A549 (cell line): ENCODE results near the gene ALG8. TPM values are rescaled to one million over a fixed set of nuclear protein-coding genes. Genes with fewer than 3 reads are reported as not detected.
"Not testable (repeated sequence)": the region's sequence is repeated elsewhere in the genome, so short reads cannot be mapped to it uniquely, and the experiment has no call there.

Source experiments
- ATAC-seq, 2 experiments: fragments of 200-7000 bp in 1 of 2; fragments of >200 bp in 1 of 2; cut with Nextera tagmentation in 1 of 2; cut with Tn5 transposase in 1 of 2; 3 replicates each; pipeline versions ENCODE4 v1.8.0 to v1.9.1; 2018 to 2020; ENCODE audit warnings: mild to moderate bottlenecking in 1 of 2, moderate library complexity in 1 of 2
- CTCF ChIA-PET: fragments of 300-600 bp; sonication (Branson Sonifier 250); formaldehyde crosslinking; extraction: SDS; loops from one replicate; lab custom pipeline; 2021; ENCODE audit warnings: antibody characterized with exemption, inconsistent platforms; lab: Yijun Ruan, JAX
- POLR2A ChIA-PET: fragments of 350-600 bp; formaldehyde crosslinking; extraction: SDS; loops from one replicate; lab custom pipeline; 2021; ENCODE audit warnings: antibody characterized with exemption, inconsistent platforms; lab: Yijun Ruan, JAX
- DNase-seq, 2 experiments: peaks; one replicate each; pipeline versions ENCODE4 v3.0.0 to v3.0.0-alpha.2; 2011 to 2016; ENCODE audit warnings: low read depth in 1 of 2, low spot score in 1 of 2
- FAIRE-seq: peaks from 2 replicates; lab custom pipeline; 2011; peaks lifted over from hg19 to GRCh38; lab: Jason Lieb, UNC
- H3K27ac ChIP-seq, 2 experiments: fragments of >200 bp; sonication (Bioruptor Twin); formaldehyde crosslinking; 3 replicates each; pipeline ENCODE4 v1.5.1; 2016 to 2017
- H3K4me1 ChIP-seq: fragments of >200 bp; sonication (Bioruptor Twin); formaldehyde crosslinking; 3 replicates; pipeline ENCODE4 v1.6.1; 2016
- H3K4me2 ChIP-seq: fragments of >200 bp; sonication (Bioruptor Twin); formaldehyde crosslinking; 3 replicates; pipeline ENCODE4 v1.6.1; 2016
- H3K4me3 ChIP-seq: fragments of >200 bp; sonication (Bioruptor Twin); formaldehyde crosslinking; 3 replicates; pipeline ENCODE4 v1.5.1; 2016
- H3K9me3 ChIP-seq: fragments of >200 bp; sonication (Bioruptor Twin); formaldehyde crosslinking; 3 replicates; pipeline ENCODE4 v1.6.1; 2016
- CBX8 ChIP-seq: fragments of 200-600 bp; sonication (generic); IDR thresholded peaks from 2 replicates; pipeline ENCODE4 v1.6.1; 2016
- CEBPB ChIP-seq, 2 experiments: fragments of >200 bp in 1 of 2; sonication (Bioruptor Twin) in 1 of 2; formaldehyde crosslinking in 1 of 2; IDR thresholded peaks; 2 replicates each; pipeline ENCODE4 v1.6.1; 2012 to 2016
- EHF ChIP-seq: fragments of 250-450 bp; sonication (Bioruptor Pico); IDR thresholded peaks from 2 replicates; pipeline ENCODE4 v1.5.0; 2020; ENCODE audit warnings: mild to moderate bottlenecking
- JUN ChIP-seq, 2 experiments: fragments of >200 bp; sonication (Bioruptor Twin); formaldehyde crosslinking; IDR thresholded peaks; 2 replicates in 1 of 2; 3 replicates in 1 of 2; pipeline ENCODE4 v1.6.1; 2016 to 2017
- JUNB ChIP-seq: fragments of >200 bp; sonication (Bioruptor Twin); formaldehyde crosslinking; IDR thresholded peaks from 2 replicates; pipeline ENCODE4 v1.6.1; 2016
- NFE2L2 ChIP-seq: fragments of 150-350 bp; conservative IDR thresholded peaks from 2 replicates; pipeline ENCODE4 v1.6.1; 2014; ENCODE audit warnings: low read length
- NPAS2 ChIP-seq: fragments of 250-450 bp; sonication (Bioruptor Pico); IDR thresholded peaks from 2 replicates; pipeline ENCODE4 v1.8.0; 2022; ENCODE audit warnings: mild to moderate bottlenecking, moderate library complexity, borderline replicate concordance
- PHF8 ChIP-seq: fragments of 200-600 bp; sonication (generic); IDR thresholded peaks from 2 replicates; pipeline ENCODE4 v1.6.1; 2016; ENCODE audit warnings: low read depth, mild to moderate bottlenecking, antibody characterized with exemption, moderate library complexity, borderline replicate concordance
- POLR2AphosphoS2 ChIP-seq: conservative IDR thresholded peaks from 2 replicates; pipeline ENCODE4 v1.6.1; 2012; ENCODE audit warnings: low read length, improper control_type of control experiment, inconsistent platforms
- RAD21 ChIP-seq, 2 experiments: fragments of >200 bp in 1 of 2; sonication (Bioruptor Twin) in 1 of 2; formaldehyde crosslinking in 1 of 2; IDR thresholded peaks in 1 of 2; conservative IDR thresholded peaks in 1 of 2; 2 replicates in 1 of 2; 3 replicates in 1 of 2; pipeline ENCODE4 v1.6.1; 2012 to 2018; ENCODE audit warnings: inconsistent platforms in 1 of 2
- RFX5 ChIP-seq: fragments of 450-650 bp; IDR thresholded peaks from 2 replicates; pipeline ENCODE4 v1.7.1; 2014; ENCODE audit warnings: antibody characterized with exemption, mild to moderate bottlenecking, moderate library complexity
- RNF2 ChIP-seq: fragments of 200-600 bp; sonication (generic); IDR thresholded peaks from 2 replicates; pipeline ENCODE4 v1.6.1; 2016; ENCODE audit warnings: low read depth, mild to moderate bottlenecking, antibody characterized with exemption, moderate library complexity, borderline replicate concordance
- TP53 ChIP-seq: fragments of 250-450 bp; sonication (Bioruptor Pico); IDR thresholded peaks from 2 replicates; pipeline ENCODE4 v1.5.0; 2021; ENCODE audit warnings: mild to moderate bottlenecking, moderate library complexity
- ZFP36 ChIP-seq: fragments of 450-650 bp; IDR thresholded peaks from 2 replicates; pipeline ENCODE4 v1.6.1; 2014; ENCODE audit warnings: borderline replicate concordance; ENCODE audit not compliant: partially characterized antibody
- ZSCAN20 ChIP-seq: fragments of 250-450 bp; sonication (Bioruptor Pico); IDR thresholded peaks from 2 replicates; pipeline ENCODE4 v1.8.0; 2022; ENCODE audit warnings: mild to moderate bottlenecking, moderate library complexity
- WGBS: methylation state at CpG from one replicate; pipeline ENCODE4 v1.1.6; 2017; ENCODE audit errors: missing lambda C conversion rate; 5-methylcytosine and 5-hydroxymethylcytosine counted together
- polyA plus RNA-seq, 4 experiments: library from polyadenylated mRNA; depleted of rRNA in 3 of 4; stranded (reverse); fragments of >200 nt; fragmentation: RNase III in 1 of 4; extraction: RNeasy Plus Mini Kit Qiagen cat#74134 plus additional on column Dnase treatment in 1 of 4; gene quantifications; 2 replicates in 3 of 4; 3 replicates in 1 of 4; pipeline ENCODE4 v1.2.3, GENCODE V29; 2011 to 2017
- TF ChIP-seq, protein P1 (sequence below): IDR thresholded peaks from 2 replicates; pipeline ENCODE4 v1.6.1; 2012; ENCODE audit warnings: low read depth, borderline replicate concordance
- TF ChIP-seq, protein P2 (sequence below): fragments of >200 bp; sonication (Bioruptor Twin); formaldehyde crosslinking; IDR thresholded peaks from 2 replicates; pipeline ENCODE4 v1.6.1; 2016
- TF ChIP-seq, protein P3 (sequence below): fragments of 250-450 bp; sonication (Bioruptor Pico); IDR thresholded peaks from 2 replicates; pipeline ENCODE4 v1.5.0; 2020; ENCODE audit warnings: low read depth, mild to moderate bottlenecking, moderate library complexity
- TF ChIP-seq, protein P4 (sequence below): fragments of 200-600 bp; sonication (generic); IDR thresholded peaks from 2 replicates; pipeline ENCODE4 v1.6.1; 2016; ENCODE audit warnings: antibody characterized with exemption, mild to moderate bottlenecking, moderate library complexity
- TF ChIP-seq, protein P5 (sequence below): fragments of 450-650 bp; IDR thresholded peaks from 2 replicates; pipeline ENCODE4 v1.6.1; 2014; ENCODE audit warnings: antibody characterized with exemption

Gene ALG8
- polyA plus RNA-seq, 2 of the 4 experiments (the other 2 are of a cell fraction): 59.0 to 159 TPM

DNA sequence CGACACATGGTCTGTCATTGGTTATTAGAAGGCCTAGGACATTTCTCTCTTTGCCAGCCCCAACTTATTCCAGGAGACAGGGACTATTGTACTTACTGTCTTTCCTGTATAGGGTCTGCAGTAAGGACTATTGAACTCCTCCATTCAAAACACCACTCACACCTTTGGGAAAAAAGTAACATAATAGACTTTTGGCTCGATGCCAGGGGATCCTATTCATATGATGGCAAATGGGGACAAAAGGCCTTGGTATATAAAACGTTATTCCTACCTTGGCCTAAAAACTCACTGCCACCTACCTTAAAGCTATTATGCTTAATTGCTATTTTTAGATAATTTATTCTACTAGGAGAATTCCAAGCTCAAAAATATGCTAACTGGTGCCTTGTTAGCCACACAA is 53.5 kb downstream of the ALG8 start:
- no peak for FAIRE-seq
- no peak overlapping the region for H3K4me3 ChIP-seq
- CTCF ChIA-PET: no interaction called here
- 47% methylated on average over 3 of the region's 3 CpGs for WGBS
- no peak overlapping the region for H3K27ac ChIP-seq
- no peaks in the 10 kb centered on the region for H3K4me1 ChIP-seq
- ATAC-seq: no peak
- no peak for TF ChIP-seq RAD21 (conservative IDR thresholded peaks at IDR 0.05 in 1 of 2, IDR thresholded peaks at IDR 0.05 in 1 of 2)
- no peak for TF ChIP-seq RFX5
- TF ChIP-seq CEBPB (IDR thresholded peaks at IDR 0.05): no peak
- TF ChIP-seq, protein P1, sequence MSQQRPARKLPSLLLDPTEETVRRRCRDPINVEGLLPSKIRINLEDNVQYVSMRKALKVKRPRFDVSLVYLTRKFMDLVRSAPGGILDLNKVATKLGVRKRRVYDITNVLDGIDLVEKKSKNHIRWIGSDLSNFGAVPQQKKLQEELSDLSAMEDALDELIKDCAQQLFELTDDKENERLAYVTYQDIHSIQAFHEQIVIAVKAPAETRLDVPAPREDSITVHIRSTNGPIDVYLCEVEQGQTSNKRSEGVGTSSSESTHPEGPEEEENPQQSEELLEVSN: no peak
- TF ChIP-seq CBX8: no peak
- no peak for TF ChIP-seq ZSCAN20 (CRISPR knock-in tag)
- TF ChIP-seq, protein P2, sequence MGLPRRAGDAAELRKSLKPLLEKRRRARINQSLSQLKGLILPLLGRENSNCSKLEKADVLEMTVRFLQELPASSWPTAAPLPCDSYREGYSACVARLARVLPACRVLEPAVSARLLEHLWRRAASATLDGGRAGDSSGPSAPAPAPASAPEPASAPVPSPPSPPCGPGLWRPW: no peak
- no peak for TF ChIP-seq POLR2AphosphoS2
- TF ChIP-seq, protein P3, sequence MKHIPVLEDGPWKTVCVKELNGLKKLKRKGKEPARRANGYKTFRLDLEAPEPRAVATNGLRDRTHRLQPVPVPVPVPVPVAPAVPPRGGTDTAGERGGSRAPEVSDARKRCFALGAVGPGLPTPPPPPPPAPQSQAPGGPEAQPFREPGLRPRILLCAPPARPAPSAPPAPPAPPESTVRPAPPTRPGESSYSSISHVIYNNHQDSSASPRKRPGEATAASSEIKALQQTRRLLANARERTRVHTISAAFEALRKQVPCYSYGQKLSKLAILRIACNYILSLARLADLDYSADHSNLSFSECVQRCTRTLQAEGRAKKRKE: no peak
- TF ChIP-seq JUNB: no peak
- POLR2A ChIA-PET: no interaction called here
- no peak overlapping the region for H3K4me2 ChIP-seq
- H3K9me3 ChIP-seq: no peaks in the 10 kb centered on the region
- no peak for DNase-seq

DNA sequence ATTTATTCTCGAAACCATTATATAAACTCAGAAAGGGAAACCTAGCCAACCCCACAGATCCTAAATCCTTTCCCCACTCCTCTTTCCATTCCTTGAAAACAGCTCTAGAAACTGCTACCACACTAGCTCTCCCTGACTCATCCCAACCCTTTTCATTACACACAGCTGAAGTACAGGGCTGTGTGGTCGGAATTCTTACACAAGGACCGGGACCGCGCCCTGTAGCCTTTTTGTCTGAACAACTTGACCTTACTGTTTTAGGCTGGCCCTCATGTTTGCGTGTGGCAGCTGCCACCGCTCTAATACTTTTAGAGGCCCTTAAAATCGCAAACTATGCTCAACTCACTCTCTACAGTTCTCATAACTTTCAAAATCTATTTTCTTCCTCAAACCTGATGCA is 54.9 kb downstream of the ALG8 start:
- 73% methylated on average over 8 of the region's 8 CpGs for WGBS
- CTCF ChIA-PET, ATAC-seq, DNase-seq, H3K9me3 ChIP-seq, H3K4me1 ChIP-seq, H3K27ac ChIP-seq, POLR2A ChIA-PET, H3K4me3 ChIP-seq, H3K4me2 ChIP-seq, FAIRE-seq: not testable (repeated sequence)

DNA sequence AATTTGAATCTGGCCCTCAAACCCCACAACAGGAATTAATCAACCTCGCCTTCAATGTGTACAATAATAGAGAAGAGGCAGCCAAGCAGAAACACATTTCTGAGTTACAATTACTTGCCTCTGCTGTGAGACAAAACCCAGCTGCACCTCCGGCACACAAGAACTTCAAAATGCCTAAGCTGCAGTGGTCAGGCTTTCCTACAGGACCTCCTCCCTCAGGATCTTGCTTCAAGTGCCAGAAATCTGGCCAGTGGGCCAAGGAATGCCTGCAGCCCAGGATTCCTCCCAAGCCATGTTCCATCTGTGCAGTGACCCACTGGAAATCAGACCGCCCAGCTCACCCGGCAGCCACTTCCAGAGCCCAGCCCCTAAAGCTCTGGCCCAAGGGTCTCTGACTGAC is 56.4 kb downstream of the ALG8 start:
- Histone ChIP-seq H3K27ac (no peak overlapping the region), H3K4me2 (no peak overlapping the region), H3K9me3 (no peaks in the 10 kb centered on the region), H3K4me3 (no peak overlapping the region), H3K4me1 (peaks cover 7% of the 10 kb centered on the region; the same call in 2 of the 3 replicates)
- POLR2A ChIA-PET: no interaction called here
- FAIRE-seq (no peak), ATAC-seq (no peak), DNase-seq (no peak)
- WGBS: 77% methylated on average over 4 of the region's 4 CpGs
- TF ChIP-seq, protein P3: no peak
- TF ChIP-seq NPAS2 (CRISPR knock-in tag) (no peak), NFE2L2 (no peak), ZFP36 (no peak), PHF8 (no peak), RNF2 (no peak), CEBPB (IDR thresholded peaks at IDR 0.05) (no peak), EHF (CRISPR knock-in tag) (no peak), JUN (IDR thresholded peaks at IDR 0.05) (no peak), ZSCAN20 (CRISPR knock-in tag) (no peak), TP53 (CRISPR knock-in tag) (no peak)
- TF ChIP-seq, protein P4, sequence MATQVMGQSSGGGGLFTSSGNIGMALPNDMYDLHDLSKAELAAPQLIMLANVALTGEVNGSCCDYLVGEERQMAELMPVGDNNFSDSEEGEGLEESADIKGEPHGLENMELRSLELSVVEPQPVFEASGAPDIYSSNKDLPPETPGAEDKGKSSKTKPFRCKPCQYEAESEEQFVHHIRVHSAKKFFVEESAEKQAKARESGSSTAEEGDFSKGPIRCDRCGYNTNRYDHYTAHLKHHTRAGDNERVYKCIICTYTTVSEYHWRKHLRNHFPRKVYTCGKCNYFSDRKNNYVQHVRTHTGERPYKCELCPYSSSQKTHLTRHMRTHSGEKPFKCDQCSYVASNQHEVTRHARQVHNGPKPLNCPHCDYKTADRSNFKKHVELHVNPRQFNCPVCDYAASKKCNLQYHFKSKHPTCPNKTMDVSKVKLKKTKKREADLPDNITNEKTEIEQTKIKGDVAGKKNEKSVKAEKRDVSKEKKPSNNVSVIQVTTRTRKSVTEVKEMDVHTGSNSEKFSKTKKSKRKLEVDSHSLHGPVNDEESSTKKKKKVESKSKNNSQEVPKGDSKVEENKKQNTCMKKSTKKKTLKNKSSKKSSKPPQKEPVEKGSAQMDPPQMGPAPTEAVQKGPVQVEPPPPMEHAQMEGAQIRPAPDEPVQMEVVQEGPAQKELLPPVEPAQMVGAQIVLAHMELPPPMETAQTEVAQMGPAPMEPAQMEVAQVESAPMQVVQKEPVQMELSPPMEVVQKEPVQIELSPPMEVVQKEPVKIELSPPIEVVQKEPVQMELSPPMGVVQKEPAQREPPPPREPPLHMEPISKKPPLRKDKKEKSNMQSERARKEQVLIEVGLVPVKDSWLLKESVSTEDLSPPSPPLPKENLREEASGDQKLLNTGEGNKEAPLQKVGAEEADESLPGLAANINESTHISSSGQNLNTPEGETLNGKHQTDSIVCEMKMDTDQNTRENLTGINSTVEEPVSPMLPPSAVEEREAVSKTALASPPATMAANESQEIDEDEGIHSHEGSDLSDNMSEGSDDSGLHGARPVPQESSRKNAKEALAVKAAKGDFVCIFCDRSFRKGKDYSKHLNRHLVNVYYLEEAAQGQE: no peak
- TF ChIP-seq, protein P5, sequence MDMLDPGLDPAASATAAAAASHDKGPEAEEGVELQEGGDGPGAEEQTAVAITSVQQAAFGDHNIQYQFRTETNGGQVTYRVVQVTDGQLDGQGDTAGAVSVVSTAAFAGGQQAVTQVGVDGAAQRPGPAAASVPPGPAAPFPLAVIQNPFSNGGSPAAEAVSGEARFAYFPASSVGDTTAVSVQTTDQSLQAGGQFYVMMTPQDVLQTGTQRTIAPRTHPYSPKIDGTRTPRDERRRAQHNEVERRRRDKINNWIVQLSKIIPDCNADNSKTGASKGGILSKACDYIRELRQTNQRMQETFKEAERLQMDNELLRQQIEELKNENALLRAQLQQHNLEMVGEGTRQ: no peak
- CTCF ChIA-PET: no interaction called here
